ENCODE results near the gene DDI2. TPM values are rescaled to one million over a fixed set of nuclear protein-coding genes. Genes with fewer than 3 reads are reported as not detected.
"Not testable (repeated sequence)": the region's sequence is repeated elsewhere in the genome, so short reads cannot be mapped to it uniquely, and the experiment has no call there.

DDI2 gene
- total RNA-seq, 1 donor from 2014 or later = 26.1 TPM

GRCh38 chr1:15603050-15603965 is 13.9 kb upstream of the DDI2 start:
- DNase-seq (ENCODE audit: low read depth) = peak; percentile 93
- H3K4me3 Mint-ChIP-seq (ENCODE audit: unreplicated experiment) = peak overlapping the region; percentile 79
- H3K27ac ChIP-seq (ENCODE audit: low read depth, low read length) = peak overlapping the region; percentile 84
- no peak for TF ChIP-seq CTCF (IDR thresholded peaks at IDR 0.05; ENCODE audit: insufficient read depth, low read depth, low read length)
- H2AFZ ChIP-seq (ENCODE audit: low read depth, low read length) = peak overlapping the region; percentile 97
- H3K9me3 Mint-ChIP-seq (ENCODE audit: unreplicated experiment) = no peaks in the 10 kb centered on the region
- peaks cover 2% of the 10 kb centered on the region for H3K4me1 Mint-ChIP-seq (ENCODE audit: low read depth, unreplicated experiment)
- FAIRE-seq = no peak
- peaks cover 6% of the 10 kb centered on the region for H3K4me1 ChIP-seq (ENCODE audit: insufficient read depth, low read length)
- peak overlapping the region; percentile 81 for H3K9ac ChIP-seq (ENCODE audit: low read length)
- H3K27me3 Mint-ChIP-seq (ENCODE audit: low read depth, unreplicated experiment) = peaks cover 20% of the 10 kb centered on the region
- no peaks in the 10 kb centered on the region for H4K20me1 ChIP-seq (ENCODE audit: insufficient read depth, low read length)
- peak overlapping the region; percentile 85 for H3K4me3 ChIP-seq (ENCODE audit: insufficient read depth, low read depth, low read length)
- H3K27me3 ChIP-seq (ENCODE audit: insufficient read depth, low read length) = no peaks in the 10 kb centered on the region
- no peaks in the 10 kb centered on the region for H3K9me3 ChIP-seq (ENCODE audit: insufficient read depth, low read depth, low read length)
- peaks cover 2% of the 10 kb centered on the region for H3K79me2 ChIP-seq (ENCODE audit: insufficient read depth, low read length)
- H3K4me2 ChIP-seq (ENCODE audit: low read length) = peak overlapping the region; percentile 92
- no peaks in the 10 kb centered on the region for H3K36me3 ChIP-seq (ENCODE audit: insufficient read depth, low read length)
- peaks cover 4% of the 10 kb centered on the region for H3K36me3 Mint-ChIP-seq (ENCODE audit: low read depth, unreplicated experiment)
- H3K27ac Mint-ChIP-seq (ENCODE audit: unreplicated experiment) = peak overlapping the region; percentile 2

- FAIRE-seq; H3K4me1 ChIP-seq (ENCODE audit: insufficient read depth, low read length); H3K9me3 Mint-ChIP-seq (ENCODE audit: unreplicated experiment); H4K20me1 ChIP-seq (ENCODE audit: insufficient read depth, low read length); H3K36me3 Mint-ChIP-seq (ENCODE audit: low read depth, unreplicated experiment); H3K27ac ChIP-seq (ENCODE audit: low read depth, low read length); DNase-seq (ENCODE audit: low read depth); H3K4me1 Mint-ChIP-seq (ENCODE audit: low read depth, unreplicated experiment); H3K27me3 ChIP-seq (ENCODE audit: insufficient read depth, low read length); H3K79me2 ChIP-seq (ENCODE audit: insufficient read depth, low read length); H3K9me3 ChIP-seq (ENCODE audit: insufficient read depth, low read depth, low read length); H3K36me3 ChIP-seq (ENCODE audit: insufficient read depth, low read length): not testable (repeated sequence)
- Mint-ChIP-seq H3K27ac (ENCODE audit: unreplicated experiment) (peak overlapping the region; percentile 2), H3K4me3 (ENCODE audit: unreplicated experiment) (peak overlapping the region; percentile 79), H3K27me3 (ENCODE audit: low read depth, unreplicated experiment) (peaks cover 17% of the 10 kb centered on the region)
- peak overlapping the region; percentile 81 for H3K9ac ChIP-seq (ENCODE audit: low read length)
- peak overlapping the region; percentile 85 for H3K4me3 ChIP-seq (ENCODE audit: insufficient read depth, low read depth, low read length)
- peak overlapping the region; percentile 92 for H3K4me2 ChIP-seq (ENCODE audit: low read length)
- peak overlapping the region; percentile 97 for H2AFZ ChIP-seq (ENCODE audit: low read depth, low read length)
Measured at GRCh38 chr1:15603966-15604282, 13.3 kb upstream of the DDI2 start.

GRCh38 chr1:15604400-15604799 is 12.9 kb upstream of the DDI2 start:
- H3K27me3 Mint-ChIP-seq (ENCODE audit: low read depth, unreplicated experiment) = peaks cover 14% of the 10 kb centered on the region
- not testable (repeated sequence) for H3K9me3 Mint-ChIP-seq (ENCODE audit: unreplicated experiment); H3K4me3 ChIP-seq (ENCODE audit: insufficient read depth, low read depth, low read length); H3K9ac ChIP-seq (ENCODE audit: low read length); H4K20me1 ChIP-seq (ENCODE audit: insufficient read depth, low read length); H3K9me3 ChIP-seq (ENCODE audit: insufficient read depth, low read depth, low read length); H3K27ac ChIP-seq (ENCODE audit: low read depth, low read length); H2AFZ ChIP-seq (ENCODE audit: low read depth, low read length); DNase-seq (ENCODE audit: low read depth); H3K79me2 ChIP-seq (ENCODE audit: insufficient read depth, low read length); H3K27me3 ChIP-seq (ENCODE audit: insufficient read depth, low read length); H3K4me3 Mint-ChIP-seq (ENCODE audit: unreplicated experiment); H3K4me2 ChIP-seq (ENCODE audit: low read length); H3K36me3 ChIP-seq (ENCODE audit: insufficient read depth, low read length); H3K4me1 Mint-ChIP-seq (ENCODE audit: low read depth, unreplicated experiment); H3K27ac Mint-ChIP-seq (ENCODE audit: unreplicated experiment); H3K4me1 ChIP-seq (ENCODE audit: insufficient read depth, low read length); H3K36me3 Mint-ChIP-seq (ENCODE audit: low read depth, unreplicated experiment); FAIRE-seq
